ENCODE data around the gene KCNAB1.
"Not testable (repeated sequence)": the region's sequence is repeated elsewhere in the genome, so short reads cannot be mapped to it uniquely, and the experiment has no call there.

KCNAB1 gene

GRCh38 chr3:156264771-156265170, 144.4 kb downstream of the KCNAB1 start:
- DNase-seq (ENCODE audit: low read depth, low spot score) = no peak

GRCh38 chr3:156271508-156271907, 151.1 kb downstream of the KCNAB1 start:
- no peak for DNase-seq (ENCODE audit: low read depth, low spot score)

- DNase-seq (ENCODE audit: low read depth, low spot score) = no peak
Observed at GRCh38 chr3:156271995-156272719, 151.8 kb downstream of the KCNAB1 start.

- DNase-seq (ENCODE audit: low read depth, low spot score) = no peak
Observed at GRCh38 chr3:156273111-156273694, 152.8 kb downstream of the KCNAB1 start.

GRCh38 chr3:156274791-156275190, 154.4 kb downstream of the KCNAB1 start:
- DNase-seq (ENCODE audit: low read depth, low spot score) = no peak

GRCh38 chr3:156284637-156285036, 164.3 kb downstream of the KCNAB1 start:
- not testable (repeated sequence) for DNase-seq (ENCODE audit: low read depth, low spot score)

GRCh38 chr3:156285626-156286025, 165.2 kb downstream of the KCNAB1 start:
- no peak for DNase-seq (ENCODE audit: low read depth, low spot score)

- DNase-seq (ENCODE audit: low read depth, low spot score) = no peak
Observed at GRCh38 chr3:156290924-156291271, 170.5 kb downstream of the KCNAB1 start.

GRCh38 chr3:156291272-156292123, 171.1 kb downstream of the KCNAB1 start:
- DNase-seq (ENCODE audit: low read depth, low spot score) = peak; percentile 34

GRCh38 chr3:156293566-156293965, 173.2 kb downstream of the KCNAB1 start:
- DNase-seq (ENCODE audit: low read depth, low spot score) = no peak

- DNase-seq (ENCODE audit: low read depth, low spot score) = no peak
Observed at GRCh38 chr3:156297582-156297981, 177.2 kb downstream of the KCNAB1 start.

GRCh38 chr3:156298014-156298413, 177.6 kb downstream of the KCNAB1 start:
- DNase-seq (ENCODE audit: low read depth, low spot score) = no peak

GRCh38 chr3:156298938-156299337, 178.6 kb downstream of the KCNAB1 start:
- DNase-seq (ENCODE audit: low read depth, low spot score) = no peak

- no peak for DNase-seq (ENCODE audit: low read depth, low spot score)
Observed at GRCh38 chr3:156299569-156299968, 179.2 kb downstream of the KCNAB1 start.

- no peak for DNase-seq (ENCODE audit: low read depth, low spot score)
Observed at GRCh38 chr3:156300371-156300770, 180.0 kb downstream of the KCNAB1 start.

- no peak for DNase-seq (ENCODE audit: low read depth, low spot score)
Observed at GRCh38 chr3:156300929-156301840, 180.8 kb downstream of the KCNAB1 start.

GRCh38 chr3:156303001-156303707, 182.8 kb downstream of the KCNAB1 start:
- no peak for DNase-seq (ENCODE audit: low read depth, low spot score)

GRCh38 chr3:156304406-156304805, 184.0 kb downstream of the KCNAB1 start:
- peak; percentile 80 for DNase-seq (ENCODE audit: low read depth, low spot score)

- no peak for DNase-seq (ENCODE audit: low read depth, low spot score)
Observed at GRCh38 chr3:156305672-156306071, 185.3 kb downstream of the KCNAB1 start.

GRCh38 chr3:156307704-156308103, 187.3 kb downstream of the KCNAB1 start:
- peak; percentile 64 for DNase-seq (ENCODE audit: low read depth, low spot score)

- DNase-seq (ENCODE audit: low read depth, low spot score) = no peak
Observed at GRCh38 chr3:156311431-156311830, 191.1 kb downstream of the KCNAB1 start.

All from astrocyte of the hippocampus (primary cell).